ENCODE data around the gene SFTPA1.

DNA sequence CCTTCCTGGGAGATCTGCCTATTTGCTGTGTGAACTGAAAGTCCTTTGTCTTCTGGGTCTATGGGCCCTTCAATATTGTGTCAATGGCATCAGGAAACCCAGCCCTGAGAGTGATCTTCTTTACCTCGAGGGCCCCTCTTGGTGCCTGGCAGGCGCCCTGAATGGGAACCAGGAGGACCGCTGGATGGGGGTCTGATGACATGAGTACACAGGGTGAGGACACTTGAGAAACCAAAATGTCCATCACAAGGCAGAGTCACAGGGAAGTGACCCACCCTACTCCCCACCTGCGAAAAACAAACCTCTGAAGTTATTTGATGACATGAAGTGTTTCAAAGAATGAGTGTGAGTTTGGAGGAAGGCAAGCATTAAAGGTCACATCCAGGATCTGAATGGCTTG, 17.3 kb downstream of the SFTPA1 start:
- TF ChIP-seq EZH2phosphoT487 (IDR thresholded peaks at IDR 0.05) = no peak
- TF ChIP-seq, protein P1, sequence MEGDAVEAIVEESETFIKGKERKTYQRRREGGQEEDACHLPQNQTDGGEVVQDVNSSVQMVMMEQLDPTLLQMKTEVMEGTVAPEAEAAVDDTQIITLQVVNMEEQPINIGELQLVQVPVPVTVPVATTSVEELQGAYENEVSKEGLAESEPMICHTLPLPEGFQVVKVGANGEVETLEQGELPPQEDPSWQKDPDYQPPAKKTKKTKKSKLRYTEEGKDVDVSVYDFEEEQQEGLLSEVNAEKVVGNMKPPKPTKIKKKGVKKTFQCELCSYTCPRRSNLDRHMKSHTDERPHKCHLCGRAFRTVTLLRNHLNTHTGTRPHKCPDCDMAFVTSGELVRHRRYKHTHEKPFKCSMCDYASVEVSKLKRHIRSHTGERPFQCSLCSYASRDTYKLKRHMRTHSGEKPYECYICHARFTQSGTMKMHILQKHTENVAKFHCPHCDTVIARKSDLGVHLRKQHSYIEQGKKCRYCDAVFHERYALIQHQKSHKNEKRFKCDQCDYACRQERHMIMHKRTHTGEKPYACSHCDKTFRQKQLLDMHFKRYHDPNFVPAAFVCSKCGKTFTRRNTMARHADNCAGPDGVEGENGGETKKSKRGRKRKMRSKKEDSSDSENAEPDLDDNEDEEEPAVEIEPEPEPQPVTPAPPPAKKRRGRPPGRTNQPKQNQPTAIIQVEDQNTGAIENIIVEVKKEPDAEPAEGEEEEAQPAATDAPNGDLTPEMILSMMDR (IDR thresholded peaks at IDR 0.05) = no peak

All from neural progenitor cell (in vitro differentiated cells).